ENCODE data around the gene RSPH4A. TPM values are rescaled to one million over a fixed set of nuclear protein-coding genes. Genes with fewer than 3 reads are reported as not detected.
"Not testable (repeated sequence)": the region's sequence is repeated elsewhere in the genome, so short reads cannot be mapped to it uniquely, and the experiment has no call there.

Gene RSPH4A
- total and polyA plus RNA-seq, 7 donors = under 0.01 to 1.1 (median 0.33) TPM; not detected in 2

- Histone ChIP-seq H3K27ac (no peak overlapping the region), H3K9me3 (no peaks in the 10 kb centered on the region), H3K4me3 (no peak overlapping the region), H3K4me1 (peaks cover 0 to 35% (median 22%) of the 10 kb centered on the region in 4 donors), H3K27me3 (no peaks in the 10 kb centered on the region), H3K36me3 (peaks cover 0 to 4% (median 0%) of the 10 kb centered on the region in 4 donors)
- TF ChIP-seq CTCF (IDR thresholded peaks at IDR 0.05) (no peak), POLR2A (IDR thresholded peaks at IDR 0.05) (no peak), POLR2AphosphoS5 (IDR thresholded peaks at IDR 0.05) (no peak), EP300 (IDR thresholded peaks at IDR 0.05) (no peak)
- 97% methylated on average over 3 of the region's 3 CpGs for WGBS, 2 donors
- intact Hi-C loops (cut with DNase I) = no loop called here
- no peak for DNase-seq
Measured at GRCh38 chr6:116663308-116663707, 47.0 kb downstream of the RSPH4A start.

- 94 to 99% methylated on average over 2 of the region's 2 CpGs for WGBS, 2 donors
- H3K36me3 ChIP-seq; H3K27ac ChIP-seq; H3K9me3 ChIP-seq; H3K4me3 ChIP-seq; intact Hi-C loops (cut with DNase I); H3K27me3 ChIP-seq; DNase-seq: not testable (repeated sequence)
- peaks cover 0 to 35% (median 22%) of the 10 kb centered on the region in 4 donors for H3K4me1 ChIP-seq
Measured at GRCh38 chr6:116664169-116664568, 47.9 kb downstream of the RSPH4A start.

- DNase-seq = no peak
Measured at GRCh38 chr6:116665464-116665863, 49.2 kb downstream of the RSPH4A start.

GRCh38 chr6:116666869-116667268 lies 50.6 kb downstream of the RSPH4A start:
- Histone ChIP-seq H3K4me3 (no peak overlapping the region), H3K27me3 (no peaks in the 10 kb centered on the region), H3K27ac (no peak overlapping the region), H3K4me1 (peaks cover 0 to 35% (median 22%) of the 10 kb centered on the region in 4 donors), H3K9me3 (no peaks in the 10 kb centered on the region), H3K36me3 (no peaks in the 10 kb centered on the region)
- TF ChIP-seq POLR2A (IDR thresholded peaks at IDR 0.05) = no peak
- no peak for TF ChIP-seq CTCF (IDR thresholded peaks at IDR 0.05)
- TF ChIP-seq EP300 (IDR thresholded peaks at IDR 0.05) = no peak
- no peak for TF ChIP-seq POLR2AphosphoS5 (IDR thresholded peaks at IDR 0.05)
- DNase-seq = no peak
- 45 to 47% methylated on average over 1 of the region's 1 CpG for WGBS, 2 donors
- intact Hi-C loops (cut with DNase I) = loop anchor here (5.0 kb wide), 1 partner anchor 95 kb away; the partner anchor contains the start of gene RWDD1

More at GRCh38 chr6:116665464-116665863, 49.2 kb downstream of the RSPH4A start:
- Histone ChIP-seq H3K27ac (no peak overlapping the region), H3K4me1 (peaks cover 0 to 35% (median 22%) of the 10 kb centered on the region in 4 donors), H3K36me3 (no peaks in the 10 kb centered on the region), H3K9me3 (no peaks in the 10 kb centered on the region), H3K27me3 (no peaks in the 10 kb centered on the region), H3K4me3 (no peak overlapping the region)
- TF ChIP-seq EP300 (IDR thresholded peaks at IDR 0.05) = no peak
- TF ChIP-seq CTCF (IDR thresholded peaks at IDR 0.05) = no peak
- TF ChIP-seq POLR2AphosphoS5 (IDR thresholded peaks at IDR 0.05) = no peak
- TF ChIP-seq POLR2A (IDR thresholded peaks at IDR 0.05) = no peak
- WGBS, 2 donors = 87 to 88% methylated on average over 7 of the region's 7 CpGs
- intact Hi-C loops (cut with DNase I) = loop anchor here (5.0 kb wide), 1 partner anchor 93 kb away; the partner anchor contains the start of gene RWDD1

GRCh38 chr6:116667623-116668022 lies 51.3 kb downstream of the RSPH4A start:
- Histone ChIP-seq H3K27ac (peak overlapping the region in 1 of 4 donors; percentile 87), H3K4me3 (peak overlapping the region; percentile 71 to 93 (median 84)), H3K27me3 (no peaks in the 10 kb centered on the region), H3K9me3 (no peaks in the 10 kb centered on the region), H3K4me1 (peaks cover 0 to 35% (median 22%) of the 10 kb centered on the region in 4 donors), H3K36me3 (no peaks in the 10 kb centered on the region)
- no peak for DNase-seq
- intact Hi-C loops (cut with DNase I) = loop anchor here (5.0 kb wide), 1 partner anchor 95 kb away; the partner anchor contains the start of gene RWDD1
- TF ChIP-seq EP300 (IDR thresholded peaks at IDR 0.05) (no peak), CTCF (IDR thresholded peaks at IDR 0.05) (no peak), POLR2AphosphoS5 (IDR thresholded peaks at IDR 0.05) (no peak)
- WGBS, 2 donors = 29 to 30% methylated on average over 3 of the region's 3 CpGs
